Measurements from ENCODE around the gene SEC14L5. TPM values are rescaled to one million over a fixed set of nuclear protein-coding genes. Genes with fewer than 3 reads are reported as not detected.

The SEC14L5 gene
- total and polyA plus RNA-seq, 10 of the 15 experiments (the other 5 are each of a cell fraction or from before 2014, with no cell fraction given), result 0.01 TPM; not detected in 9

DNA sequence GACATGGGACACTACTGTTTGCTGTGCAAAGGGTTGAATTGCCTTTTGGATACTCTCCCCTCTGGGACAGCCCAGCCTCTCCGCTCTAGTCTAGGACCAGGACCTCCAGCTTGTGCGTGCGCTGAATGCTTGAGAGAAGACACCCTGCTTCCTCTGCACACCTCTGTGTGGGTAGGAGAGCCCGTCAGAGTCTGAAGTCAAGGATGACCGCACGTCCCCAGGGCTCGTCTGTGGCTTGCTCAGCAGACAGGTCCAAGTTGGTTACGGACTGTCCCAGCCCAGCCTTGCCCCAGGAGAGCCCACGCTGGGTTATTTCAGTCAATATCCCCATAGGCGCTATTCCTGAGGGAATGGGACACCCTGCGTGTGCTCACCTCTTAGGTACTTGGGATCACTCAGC is 103.9 kb downstream of the SEC14L5 start (continued):
- TF ChIP-seq SUPT20H (IDR thresholded peaks at IDR 0.05; ENCODE audit: borderline replicate concordance, control insufficient read depth, low read depth, low read length) (no peak), CHD4 (IDR thresholded peaks at IDR 0.05) (no peak), SMAD5 (IDR thresholded peaks at IDR 0.05; ENCODE audit: low read depth) (no peak), HCFC1 (IDR thresholded peaks at IDR 0.05; ENCODE audit: low read length) (no peak), FOS (IDR thresholded peaks at IDR 0.05; ENCODE audit: borderline replicate concordance, extremely low read depth, insufficient read length) (no peak), RAD51 (IDR thresholded peaks at IDR 0.05) (no peak), BRCA1 (IDR thresholded peaks at IDR 0.05; ENCODE audit: low read depth, low read length) (no peak), ZNF622 (IDR thresholded peaks at IDR 0.05) (no peak), IKZF1 (conservative IDR thresholded peaks at IDR 0.05) (peak; percentile 84), TBL1XR1 (IDR thresholded peaks at IDR 0.05; ENCODE audit: low read depth, low read length) (no peak), RCOR1 (conservative IDR thresholded peaks at IDR 0.05; ENCODE audit: low read depth, low read length) (no peak)
- TF ChIP-seq, protein P1, sequence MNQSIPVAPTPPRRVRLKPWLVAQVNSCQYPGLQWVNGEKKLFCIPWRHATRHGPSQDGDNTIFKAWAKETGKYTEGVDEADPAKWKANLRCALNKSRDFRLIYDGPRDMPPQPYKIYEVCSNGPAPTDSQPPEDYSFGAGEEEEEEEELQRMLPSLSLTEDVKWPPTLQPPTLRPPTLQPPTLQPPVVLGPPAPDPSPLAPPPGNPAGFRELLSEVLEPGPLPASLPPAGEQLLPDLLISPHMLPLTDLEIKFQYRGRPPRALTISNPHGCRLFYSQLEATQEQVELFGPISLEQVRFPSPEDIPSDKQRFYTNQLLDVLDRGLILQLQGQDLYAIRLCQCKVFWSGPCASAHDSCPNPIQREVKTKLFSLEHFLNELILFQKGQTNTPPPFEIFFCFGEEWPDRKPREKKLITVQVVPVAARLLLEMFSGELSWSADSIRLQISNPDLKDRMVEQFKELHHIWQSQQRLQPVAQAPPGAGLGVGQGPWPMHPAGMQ (IDR thresholded peaks at IDR 0.05; ENCODE audit: borderline replicate concordance), result no peak
- TF ChIP-seq, protein P2, sequence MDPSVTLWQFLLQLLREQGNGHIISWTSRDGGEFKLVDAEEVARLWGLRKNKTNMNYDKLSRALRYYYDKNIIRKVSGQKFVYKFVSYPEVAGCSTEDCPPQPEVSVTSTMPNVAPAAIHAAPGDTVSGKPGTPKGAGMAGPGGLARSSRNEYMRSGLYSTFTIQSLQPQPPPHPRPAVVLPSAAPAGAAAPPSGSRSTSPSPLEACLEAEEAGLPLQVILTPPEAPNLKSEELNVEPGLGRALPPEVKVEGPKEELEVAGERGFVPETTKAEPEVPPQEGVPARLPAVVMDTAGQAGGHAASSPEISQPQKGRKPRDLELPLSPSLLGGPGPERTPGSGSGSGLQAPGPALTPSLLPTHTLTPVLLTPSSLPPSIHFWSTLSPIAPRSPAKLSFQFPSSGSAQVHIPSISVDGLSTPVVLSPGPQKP (IDR thresholded peaks at IDR 0.05; ENCODE audit: low read depth, low read length), result no peak
- TF ChIP-seq, protein P3, sequence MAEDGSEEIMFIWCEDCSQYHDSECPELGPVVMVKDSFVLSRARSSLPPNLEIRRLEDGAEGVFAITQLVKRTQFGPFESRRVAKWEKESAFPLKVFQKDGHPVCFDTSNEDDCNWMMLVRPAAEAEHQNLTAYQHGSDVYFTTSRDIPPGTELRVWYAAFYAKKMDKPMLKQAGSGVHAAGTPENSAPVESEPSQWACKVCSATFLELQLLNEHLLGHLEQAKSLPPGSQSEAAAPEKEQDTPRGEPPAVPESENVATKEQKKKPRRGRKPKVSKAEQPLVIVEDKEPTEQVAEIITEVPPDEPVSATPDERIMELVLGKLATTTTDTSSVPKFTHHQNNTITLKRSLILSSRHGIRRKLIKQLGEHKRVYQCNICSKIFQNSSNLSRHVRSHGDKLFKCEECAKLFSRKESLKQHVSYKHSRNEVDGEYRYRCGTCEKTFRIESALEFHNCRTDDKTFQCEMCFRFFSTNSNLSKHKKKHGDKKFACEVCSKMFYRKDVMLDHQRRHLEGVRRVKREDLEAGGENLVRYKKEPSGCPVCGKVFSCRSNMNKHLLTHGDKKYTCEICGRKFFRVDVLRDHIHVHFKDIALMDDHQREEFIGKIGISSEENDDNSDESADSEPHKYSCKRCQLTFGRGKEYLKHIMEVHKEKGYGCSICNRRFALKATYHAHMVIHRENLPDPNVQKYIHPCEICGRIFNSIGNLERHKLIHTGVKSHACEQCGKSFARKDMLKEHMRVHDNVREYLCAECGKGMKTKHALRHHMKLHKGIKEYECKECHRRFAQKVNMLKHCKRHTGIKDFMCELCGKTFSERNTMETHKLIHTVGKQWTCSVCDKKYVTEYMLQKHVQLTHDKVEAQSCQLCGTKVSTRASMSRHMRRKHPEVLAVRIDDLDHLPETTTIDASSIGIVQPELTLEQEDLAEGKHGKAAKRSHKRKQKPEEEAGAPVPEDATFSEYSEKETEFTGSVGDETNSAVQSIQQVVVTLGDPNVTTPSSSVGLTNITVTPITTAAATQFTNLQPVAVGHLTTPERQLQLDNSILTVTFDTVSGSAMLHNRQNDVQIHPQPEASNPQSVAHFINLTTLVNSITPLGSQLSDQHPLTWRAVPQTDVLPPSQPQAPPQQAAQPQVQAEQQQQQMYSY (CRISPR knock-in tag; IDR thresholded peaks at IDR 0.05), result no peak

Measured in GM12878 (cell line).